Measurements from ENCODE around the gene SEPTIN8. TPM values are rescaled to one million over a fixed set of nuclear protein-coding genes. Genes with fewer than 3 reads are reported as not detected.

The SEPTIN8 gene
- total RNA-seq, 4 donors from 2014 or later, result 33.6 to 85.8 (median 56.2) TPM

- no peaks in the 10 kb centered on the region for H3K36me3 ChIP-seq
- H3K4me1 ChIP-seq, result no peaks in the 10 kb centered on the region
- H3K4me3 ChIP-seq, result no peak overlapping the region
- no peaks in the 10 kb centered on the region for H3K9me3 ChIP-seq
- H3K27ac ChIP-seq, result no peak overlapping the region
- no peak for DNase-seq
- H3K27me3 ChIP-seq, result no peaks in the 10 kb centered on the region
- peak in 2 of 6 experiments; percentile 6 to 16 for TF ChIP-seq CTCF (IDR thresholded peaks at IDR 0.05)
- TF ChIP-seq POLR2A (IDR thresholded peaks at IDR 0.05), result no peak
Observed at GRCh38 chr5:132802044-132802684, 25.1 kb upstream of the SEPTIN8 start.

GRCh38 chr5:132800545-132800944, 23.5 kb upstream of the SEPTIN8 start:
- TF ChIP-seq POLR2A (IDR thresholded peaks at IDR 0.05) (no peak), CTCF (IDR thresholded peaks at IDR 0.05) (no peak)
- H3K27ac ChIP-seq, result no peak overlapping the region
- DNase-seq, result no peak
- H3K4me3 ChIP-seq, result no peak overlapping the region
- H3K36me3 ChIP-seq, result no peaks in the 10 kb centered on the region
- H3K4me1 ChIP-seq, result no peaks in the 10 kb centered on the region
- H3K27me3 ChIP-seq, result no peaks in the 10 kb centered on the region
- H3K9me3 ChIP-seq, result no peaks in the 10 kb centered on the region

- Histone ChIP-seq H3K9me3 (no peaks in the 10 kb centered on the region), H3K27ac (no peak overlapping the region), H3K36me3 (no peaks in the 10 kb centered on the region), H3K4me1 (no peaks in the 10 kb centered on the region), H3K4me3 (no peak overlapping the region), H3K27me3 (no peaks in the 10 kb centered on the region)
- no peak for DNase-seq
- TF ChIP-seq POLR2A (IDR thresholded peaks at IDR 0.05) (no peak), CTCF (IDR thresholded peaks at IDR 0.05) (no peak)
Observed at GRCh38 chr5:132799392-132799791, 22.4 kb upstream of the SEPTIN8 start.

GRCh38 chr5:132797651-132798050, 20.6 kb upstream of the SEPTIN8 start:
- Histone ChIP-seq H3K36me3 (no peaks in the 10 kb centered on the region), H3K27me3 (no peaks in the 10 kb centered on the region), H3K4me3 (no peak overlapping the region), H3K9me3 (no peaks in the 10 kb centered on the region), H3K4me1 (no peaks in the 10 kb centered on the region), H3K27ac (no peak overlapping the region)
- DNase-seq, result no peak
- TF ChIP-seq POLR2A (IDR thresholded peaks at IDR 0.05), result no peak
- no peak for TF ChIP-seq CTCF (IDR thresholded peaks at IDR 0.05)

- TF ChIP-seq CTCF (IDR thresholded peaks at IDR 0.05) (no peak), POLR2A (IDR thresholded peaks at IDR 0.05) (no peak)
- Histone ChIP-seq H3K27me3 (no peaks in the 10 kb centered on the region), H3K27ac (no peak overlapping the region), H3K36me3 (no peaks in the 10 kb centered on the region), H3K9me3 (no peaks in the 10 kb centered on the region), H3K4me1 (no peaks in the 10 kb centered on the region), H3K4me3 (no peak overlapping the region)
- DNase-seq, result no peak
Observed at GRCh38 chr5:132791026-132791425, 14.0 kb upstream of the SEPTIN8 start.

Data from Peyer's patch (tissue), 4 donors.